ENCODE measurements around the gene TTPAL.

Gene TTPAL

GRCh38 chr20:44537993-44538392 lies 62.3 kb downstream of the TTPAL start:
- Histone ChIP-seq H3K9me3 (ENCODE audit: insufficient read depth, low read length) (no peaks in the 10 kb centered on the region), H4K20me1 (ENCODE audit: low read depth, low read length) (no peaks in the 10 kb centered on the region), H3K36me3 (ENCODE audit: low read length) (no peaks in the 10 kb centered on the region), H3K9me2 (replicated peaks; ENCODE audit: insufficient read depth, low read length) (no peaks in the 10 kb centered on the region), H3F3A (ENCODE audit: insufficient read depth) (peaks cover under 1% of the 10 kb centered on the region), H3K4me2 (ENCODE audit: low read depth, low read length, poor library complexity, severe bottlenecking) (no peak overlapping the region), H3K9ac (ENCODE audit: low read length) (no peak overlapping the region), H3K4me3 (ENCODE audit: insufficient read depth, low read length, poor library complexity, severe bottlenecking) (no peak overlapping the region), H2AFZ (ENCODE audit: low read depth, low read length, severe bottlenecking) (no peak overlapping the region), H3K27me3 (ENCODE audit: low read length) (no peaks in the 10 kb centered on the region), H3K79me2 (ENCODE audit: insufficient read depth, low read length) (no peaks in the 10 kb centered on the region), H3K27ac (ENCODE audit: low read depth, low read length) (no peak overlapping the region)
- no peak for TF ChIP-seq EZH2phosphoT487 (conservative IDR thresholded peaks at IDR 0.05; ENCODE audit: low read length)

- Histone ChIP-seq H3K79me2 (ENCODE audit: insufficient read depth, low read length) (no peaks in the 10 kb centered on the region), H3F3A (ENCODE audit: insufficient read depth) (no peaks in the 10 kb centered on the region), H3K27me3 (ENCODE audit: low read length) (no peaks in the 10 kb centered on the region), H2AFZ (ENCODE audit: low read depth, low read length, severe bottlenecking) (no peak overlapping the region), H3K9me2 (replicated peaks; ENCODE audit: insufficient read depth, low read length) (no peaks in the 10 kb centered on the region), H3K36me3 (ENCODE audit: low read length) (no peaks in the 10 kb centered on the region), H3K4me2 (ENCODE audit: low read depth, low read length, poor library complexity, severe bottlenecking) (no peak overlapping the region), H4K20me1 (ENCODE audit: low read depth, low read length) (no peaks in the 10 kb centered on the region), H3K9me3 (ENCODE audit: insufficient read depth, low read length) (no peaks in the 10 kb centered on the region), H3K4me3 (ENCODE audit: insufficient read depth, low read length, poor library complexity, severe bottlenecking) (no peak overlapping the region), H3K27ac (ENCODE audit: low read depth, low read length) (no peak overlapping the region), H3K9ac (ENCODE audit: low read length) (no peak overlapping the region)
- no peak for TF ChIP-seq CTCF (IDR thresholded peaks at IDR 0.05; ENCODE audit: insufficient read depth, low read length, poor library complexity, severe bottlenecking)
- no peak for TF ChIP-seq EZH2phosphoT487 (conservative IDR thresholded peaks at IDR 0.05; ENCODE audit: low read length)
Observed at GRCh38 chr20:44540834-44541233, 65.2 kb downstream of the TTPAL start.

- H3K79me2 ChIP-seq (ENCODE audit: insufficient read depth, low read length): no peaks in the 10 kb centered on the region
- H4K20me1 ChIP-seq (ENCODE audit: low read depth, low read length): no peaks in the 10 kb centered on the region
- no peak overlapping the region for H3K4me3 ChIP-seq (ENCODE audit: insufficient read depth, low read length, poor library complexity, severe bottlenecking)
- H3K9ac ChIP-seq (ENCODE audit: low read length): no peak overlapping the region
- H2AFZ ChIP-seq (ENCODE audit: low read depth, low read length, severe bottlenecking): no peak overlapping the region
- H3F3A ChIP-seq (ENCODE audit: insufficient read depth): no peaks in the 10 kb centered on the region
- H3K9me3 ChIP-seq (ENCODE audit: insufficient read depth, low read length): no peaks in the 10 kb centered on the region
- H3K4me2 ChIP-seq (ENCODE audit: low read depth, low read length, poor library complexity, severe bottlenecking): no peak overlapping the region
- no peaks in the 10 kb centered on the region for H3K36me3 ChIP-seq (ENCODE audit: low read length)
- no peaks in the 10 kb centered on the region for H3K9me2 ChIP-seq (replicated peaks; ENCODE audit: insufficient read depth, low read length)
- TF ChIP-seq EZH2phosphoT487 (conservative IDR thresholded peaks at IDR 0.05; ENCODE audit: low read length) (no peak), CTCF (IDR thresholded peaks at IDR 0.05; ENCODE audit: insufficient read depth, low read length, poor library complexity, severe bottlenecking) (no peak)
- H3K27me3 ChIP-seq (ENCODE audit: low read length): no peaks in the 10 kb centered on the region
- H3K27ac ChIP-seq (ENCODE audit: low read depth, low read length): no peak overlapping the region
Observed at GRCh38 chr20:44541992-44542391, 66.3 kb downstream of the TTPAL start.

- Histone ChIP-seq H3F3A (ENCODE audit: insufficient read depth) (no peaks in the 10 kb centered on the region), H3K79me2 (ENCODE audit: insufficient read depth, low read length) (no peaks in the 10 kb centered on the region), H3K4me2 (ENCODE audit: low read depth, low read length, poor library complexity, severe bottlenecking) (no peak overlapping the region), H2AFZ (ENCODE audit: low read depth, low read length, severe bottlenecking) (no peak overlapping the region), H3K4me3 (ENCODE audit: insufficient read depth, low read length, poor library complexity, severe bottlenecking) (no peak overlapping the region), H3K27me3 (ENCODE audit: low read length) (no peaks in the 10 kb centered on the region), H3K27ac (ENCODE audit: low read depth, low read length) (no peak overlapping the region), H3K9me3 (ENCODE audit: insufficient read depth, low read length) (no peaks in the 10 kb centered on the region), H3K36me3 (ENCODE audit: low read length) (no peaks in the 10 kb centered on the region), H3K9me2 (replicated peaks; ENCODE audit: insufficient read depth, low read length) (no peaks in the 10 kb centered on the region), H3K9ac (ENCODE audit: low read length) (no peak overlapping the region), H4K20me1 (ENCODE audit: low read depth, low read length) (no peaks in the 10 kb centered on the region)
- no peak for TF ChIP-seq EZH2phosphoT487 (conservative IDR thresholded peaks at IDR 0.05; ENCODE audit: low read length)
- TF ChIP-seq CTCF (IDR thresholded peaks at IDR 0.05; ENCODE audit: insufficient read depth, low read length, poor library complexity, severe bottlenecking): no peak
Observed at GRCh38 chr20:44542890-44543289, 67.2 kb downstream of the TTPAL start.

All from SU-DHL-6 (cell line).